Measurements from ENCODE around the gene SLC41A3.

SLC41A3 gene

GRCh38 chr3:126129398-126129891, 45.5 kb upstream of the SLC41A3 start:
- Histone ChIP-seq H3F3A (ENCODE audit: control insufficient read depth, insufficient read depth) (no peaks in the 10 kb centered on the region), H3K9me3 (ENCODE audit: control insufficient read depth, insufficient read depth, low read length) (no peaks in the 10 kb centered on the region), H3K4me1 (ENCODE audit: control insufficient read depth, low read length) (no peaks in the 10 kb centered on the region), H3K36me3 (ENCODE audit: control insufficient read depth, low read length) (no peaks in the 10 kb centered on the region), H3K79me2 (ENCODE audit: control insufficient read depth, low read length) (no peaks in the 10 kb centered on the region), H4K20me1 (ENCODE audit: control insufficient read depth, insufficient read depth, low read depth, low read length) (no peaks in the 10 kb centered on the region), H3K27ac (ENCODE audit: low read depth, low read length) (no peak overlapping the region), H3K9me2 (replicated peaks; ENCODE audit: control insufficient read depth, low read length) (no peaks in the 10 kb centered on the region), H3K27me3 (ENCODE audit: control insufficient read depth, low read length) (no peaks in the 10 kb centered on the region), H3K4me3 (ENCODE audit: low read length) (no peak overlapping the region), H3K4me2 (ENCODE audit: low read length) (no peak overlapping the region)
- TF ChIP-seq EZH2phosphoT487 (IDR thresholded peaks at IDR 0.05; ENCODE audit: borderline replicate concordance, low read length) = no peak
- TF ChIP-seq, protein P1, sequence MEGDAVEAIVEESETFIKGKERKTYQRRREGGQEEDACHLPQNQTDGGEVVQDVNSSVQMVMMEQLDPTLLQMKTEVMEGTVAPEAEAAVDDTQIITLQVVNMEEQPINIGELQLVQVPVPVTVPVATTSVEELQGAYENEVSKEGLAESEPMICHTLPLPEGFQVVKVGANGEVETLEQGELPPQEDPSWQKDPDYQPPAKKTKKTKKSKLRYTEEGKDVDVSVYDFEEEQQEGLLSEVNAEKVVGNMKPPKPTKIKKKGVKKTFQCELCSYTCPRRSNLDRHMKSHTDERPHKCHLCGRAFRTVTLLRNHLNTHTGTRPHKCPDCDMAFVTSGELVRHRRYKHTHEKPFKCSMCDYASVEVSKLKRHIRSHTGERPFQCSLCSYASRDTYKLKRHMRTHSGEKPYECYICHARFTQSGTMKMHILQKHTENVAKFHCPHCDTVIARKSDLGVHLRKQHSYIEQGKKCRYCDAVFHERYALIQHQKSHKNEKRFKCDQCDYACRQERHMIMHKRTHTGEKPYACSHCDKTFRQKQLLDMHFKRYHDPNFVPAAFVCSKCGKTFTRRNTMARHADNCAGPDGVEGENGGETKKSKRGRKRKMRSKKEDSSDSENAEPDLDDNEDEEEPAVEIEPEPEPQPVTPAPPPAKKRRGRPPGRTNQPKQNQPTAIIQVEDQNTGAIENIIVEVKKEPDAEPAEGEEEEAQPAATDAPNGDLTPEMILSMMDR (IDR thresholded peaks at IDR 0.05; ENCODE audit: low read depth, low read length, poor library complexity, severe bottlenecking) = no peak

DNA sequence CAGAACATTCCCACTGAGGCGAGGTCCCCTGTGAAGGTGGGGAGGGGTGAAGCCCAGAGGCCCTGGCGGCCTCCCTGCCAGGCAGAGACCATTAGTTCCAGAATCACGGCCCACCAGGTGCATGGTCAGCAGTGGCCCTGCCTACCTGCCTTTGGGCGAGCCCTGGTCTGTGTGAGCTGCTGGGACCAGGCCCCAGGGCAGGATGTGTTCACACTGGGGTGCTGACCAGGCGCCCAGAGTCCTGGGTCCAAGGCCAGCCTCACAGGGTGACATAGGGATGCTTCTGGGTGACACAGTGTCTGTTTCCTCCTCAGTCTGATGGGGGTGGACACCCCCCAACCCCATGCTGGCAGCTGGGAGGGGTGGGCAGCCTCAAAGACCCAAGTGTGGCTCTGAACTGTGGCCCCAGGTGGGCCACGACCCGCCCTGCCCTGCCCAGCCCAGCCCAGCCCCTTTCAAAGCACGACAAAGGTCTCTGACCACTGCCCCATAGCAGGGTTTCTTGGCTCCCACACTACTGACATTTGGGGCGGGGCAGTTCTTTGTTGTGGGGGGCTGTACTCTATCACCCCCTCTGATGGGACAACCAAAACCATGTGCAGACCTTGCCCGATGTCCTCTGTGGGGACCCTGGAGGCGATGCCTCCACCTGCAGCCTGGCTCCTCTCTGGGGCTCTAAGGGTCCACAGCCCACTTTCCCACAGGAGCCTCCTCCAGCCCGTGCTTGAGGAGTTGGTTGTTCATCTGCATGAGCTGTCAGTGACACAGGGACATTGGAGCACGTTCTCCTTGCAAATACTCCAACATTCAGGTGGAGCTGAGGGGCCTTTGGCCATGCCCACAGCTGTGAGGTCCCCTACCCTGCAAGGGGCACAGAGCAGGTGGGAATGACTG, 44.8 kb upstream of the SLC41A3 start:
- H3K9me2 ChIP-seq (replicated peaks; ENCODE audit: control insufficient read depth, low read length) = no peaks in the 10 kb centered on the region
- no peaks in the 10 kb centered on the region for H4K20me1 ChIP-seq (ENCODE audit: control insufficient read depth, insufficient read depth, low read depth, low read length)
- TF ChIP-seq EZH2phosphoT487 (IDR thresholded peaks at IDR 0.05; ENCODE audit: borderline replicate concordance, low read length) = no peak
- TF ChIP-seq, protein P1 (IDR thresholded peaks at IDR 0.05; ENCODE audit: low read depth, low read length, poor library complexity, severe bottlenecking) = no peak
- no peak overlapping the region for H3K4me2 ChIP-seq (ENCODE audit: low read length)
- H3K79me2 ChIP-seq (ENCODE audit: control insufficient read depth, low read length) = no peaks in the 10 kb centered on the region
- H3F3A ChIP-seq (ENCODE audit: control insufficient read depth, insufficient read depth) = no peaks in the 10 kb centered on the region
- H3K27ac ChIP-seq (ENCODE audit: low read depth, low read length) = no peak overlapping the region
- no peak overlapping the region for H3K4me3 ChIP-seq (ENCODE audit: low read length)
- no peaks in the 10 kb centered on the region for H3K9me3 ChIP-seq (ENCODE audit: control insufficient read depth, insufficient read depth, low read length)
- H3K4me1 ChIP-seq (ENCODE audit: control insufficient read depth, low read length) = no peaks in the 10 kb centered on the region
- no peaks in the 10 kb centered on the region for H3K27me3 ChIP-seq (ENCODE audit: control insufficient read depth, low read length)
- H3K36me3 ChIP-seq (ENCODE audit: control insufficient read depth, low read length) = no peaks in the 10 kb centered on the region

- no peaks in the 10 kb centered on the region for H3K27me3 ChIP-seq (ENCODE audit: control insufficient read depth, low read length)
Observed at GRCh38 chr3:126127904-126128303, 44.0 kb upstream of the SLC41A3 start.

More at GRCh38 chr3:126127904-126128303, 44.0 kb upstream of the SLC41A3 start:
- Histone ChIP-seq H3K79me2 (ENCODE audit: control insufficient read depth, low read length) (no peaks in the 10 kb centered on the region), H3K27ac (ENCODE audit: low read depth, low read length) (no peak overlapping the region), H3K4me1 (ENCODE audit: control insufficient read depth, low read length) (no peaks in the 10 kb centered on the region), H3K4me2 (ENCODE audit: low read length) (no peak overlapping the region), H3K9me3 (ENCODE audit: control insufficient read depth, insufficient read depth, low read length) (no peaks in the 10 kb centered on the region), H3K4me3 (ENCODE audit: low read length) (no peak overlapping the region), H3K36me3 (ENCODE audit: control insufficient read depth, low read length) (no peaks in the 10 kb centered on the region), H4K20me1 (ENCODE audit: control insufficient read depth, insufficient read depth, low read depth, low read length) (no peaks in the 10 kb centered on the region), H3F3A (ENCODE audit: control insufficient read depth, insufficient read depth) (no peaks in the 10 kb centered on the region), H3K9me2 (replicated peaks; ENCODE audit: control insufficient read depth, low read length) (no peaks in the 10 kb centered on the region)
- TF ChIP-seq, protein P1 (IDR thresholded peaks at IDR 0.05; ENCODE audit: low read depth, low read length, poor library complexity, severe bottlenecking) = no peak
- no peak for TF ChIP-seq EZH2phosphoT487 (IDR thresholded peaks at IDR 0.05; ENCODE audit: borderline replicate concordance, low read length)

Measured in DOHH2 (cell line).